Measurements from ENCODE around the gene DLG2.

DLG2 gene

GRCh38 chr11:83865636-83866461, 1761.3 kb downstream of the DLG2 start:
- peak; percentile 64 for DNase-seq (ENCODE audit: low read depth)
- no peak overlapping the region for H3K4me3 ChIP-seq (ENCODE audit: low read length)
- TF ChIP-seq CTCF (conservative IDR thresholded peaks at IDR 0.05; ENCODE audit: low read depth, low read length) = no peak

GRCh38 chr11:83864412-83865057, 1762.6 kb downstream of the DLG2 start:
- no peak for DNase-seq (ENCODE audit: low read depth)
- TF ChIP-seq CTCF (conservative IDR thresholded peaks at IDR 0.05; ENCODE audit: low read depth, low read length) = no peak
- no peak overlapping the region for H3K4me3 ChIP-seq (ENCODE audit: low read length)

GRCh38 chr11:83863272-83863671, 1763.9 kb downstream of the DLG2 start:
- no peak for DNase-seq (ENCODE audit: low read depth)
- no peak for TF ChIP-seq CTCF (conservative IDR thresholded peaks at IDR 0.05; ENCODE audit: low read depth, low read length)
- H3K4me3 ChIP-seq (ENCODE audit: low read length) = no peak overlapping the region

- TF ChIP-seq CTCF (conservative IDR thresholded peaks at IDR 0.05; ENCODE audit: low read depth, low read length) = no peak
- no peak overlapping the region for H3K4me3 ChIP-seq (ENCODE audit: low read length)
- no peak for DNase-seq (ENCODE audit: low read depth)
Measured at GRCh38 chr11:83862691-83863090, 1764.5 kb downstream of the DLG2 start.

GRCh38 chr11:83862033-83862432, 1765.1 kb downstream of the DLG2 start:
- DNase-seq (ENCODE audit: low read depth) = no peak
- H3K4me3 ChIP-seq (ENCODE audit: low read length) = no peak overlapping the region
- TF ChIP-seq CTCF (conservative IDR thresholded peaks at IDR 0.05; ENCODE audit: low read depth, low read length) = no peak

- DNase-seq (ENCODE audit: low read depth) = no peak
- H3K4me3 ChIP-seq (ENCODE audit: low read length) = no peak overlapping the region
- TF ChIP-seq CTCF (conservative IDR thresholded peaks at IDR 0.05; ENCODE audit: low read depth, low read length) = no peak
Measured at GRCh38 chr11:83858694-83859093, 1768.5 kb downstream of the DLG2 start.

- H3K4me3 ChIP-seq (ENCODE audit: low read length) = no peak overlapping the region
- DNase-seq (ENCODE audit: low read depth) = no peak
- no peak for TF ChIP-seq CTCF (conservative IDR thresholded peaks at IDR 0.05; ENCODE audit: low read depth, low read length)
Measured at GRCh38 chr11:83855237-83855636, 1771.9 kb downstream of the DLG2 start.
